Keratinocyte (primary cell): ENCODE results near the gene MYO1H. TPM values are rescaled to one million over a fixed set of nuclear protein-coding genes. Genes with fewer than 3 reads are reported as not detected.

Experiments used
- DNase-seq: peaks from one replicate; pipeline ENCODE4 v3.0.0-alpha.2; 2011; ENCODE audit warnings: low read depth, missing footprints, low spot score
- FAIRE-seq: peaks from 2 replicates; lab custom pipeline; 2011; peaks lifted over from hg19 to GRCh38; lab: Jason Lieb, UNC
- H2AFZ ChIP-seq: 2 replicates; pipeline ENCODE4 v1.6.0; 2012; ENCODE audit warnings: low read length, control low read depth, inconsistent platforms; ENCODE audit not compliant: control insufficient read depth
- H3K27ac ChIP-seq: 2 replicates; pipeline ENCODE4 v1.5.1; 2011; ENCODE audit warnings: low read length; ENCODE audit not compliant: control insufficient read depth, insufficient read depth
- H3K27me3 ChIP-seq: 3 replicates; pipeline ENCODE4 v1.6.0; 2011; ENCODE audit warnings: low read length; ENCODE audit not compliant: control insufficient read depth, insufficient read depth; ENCODE audit errors: extremely low read depth
- H3K36me3 ChIP-seq, 2 experiments: 2 replicates in 1 of 2; 3 replicates in 1 of 2; pipeline ENCODE4 v1.5.1; 2011; ENCODE audit warnings: low read length in 2 of 2, mild to moderate bottlenecking in 1 of 2; ENCODE audit not compliant: control insufficient read depth in 2 of 2, insufficient read depth in 2 of 2; ENCODE audit errors: extremely low read depth in 1 of 2
- H3K4me1 ChIP-seq: 3 replicates; pipeline ENCODE4 v1.5.1; 2011; ENCODE audit warnings: low read length; ENCODE audit not compliant: control insufficient read depth, insufficient read depth; ENCODE audit errors: extremely low read depth
- H3K4me2 ChIP-seq: 3 replicates; pipeline ENCODE4 v1.6.0; 2011; ENCODE audit warnings: low read depth, low read length; ENCODE audit not compliant: control insufficient read depth, insufficient read depth; ENCODE audit errors: extremely low read depth
- H3K4me3 ChIP-seq, 3 experiments: fragments of 200-600 bp in 1 of 3; sonication (generic) in 1 of 3; 2 replicates in 2 of 3; 3 replicates in 1 of 3; pipeline ENCODE4 v1.5.1; 2011 to 2016; ENCODE audit warnings: low read length in 3 of 3, mild to moderate bottlenecking in 3 of 3, control low read depth in 2 of 3, inconsistent platforms in 1 of 3, low read depth in 1 of 3, mixed read lengths in 1 of 3, mixed run types in 1 of 3, moderate library complexity in 1 of 3; ENCODE audit not compliant: control insufficient read depth in 2 of 3, insufficient read depth in 2 of 3; ENCODE audit errors: extremely low read depth in 1 of 3
- H3K79me2 ChIP-seq: 2 replicates; pipeline ENCODE4 v1.6.0; 2012; ENCODE audit warnings: low read length; ENCODE audit not compliant: control insufficient read depth, insufficient read depth
- H3K9ac ChIP-seq: 3 replicates; pipeline ENCODE4 v1.6.0; 2011; ENCODE audit warnings: low read length; ENCODE audit not compliant: control insufficient read depth, insufficient read depth; ENCODE audit errors: extremely low read depth
- H3K9me1 ChIP-seq: 3 replicates; pipeline ENCODE4 v1.6.0; 2011; ENCODE audit warnings: low read length; ENCODE audit not compliant: control insufficient read depth, insufficient read depth; ENCODE audit errors: extremely low read depth
- H3K9me3 ChIP-seq: 2 replicates; pipeline ENCODE4 v1.5.1; 2012; ENCODE audit warnings: low read depth, low read length; ENCODE audit not compliant: control insufficient read depth
- H4K20me1 ChIP-seq: 3 replicates; pipeline ENCODE4 v1.6.0; 2011; ENCODE audit warnings: low read length; ENCODE audit not compliant: control insufficient read depth, insufficient read depth; ENCODE audit errors: extremely low read depth
- CTCF ChIP-seq, 3 experiments: IDR thresholded peaks in 1 of 3; conservative IDR thresholded peaks in 1 of 3; optimal IDR thresholded peaks in 1 of 3; 2 replicates in 2 of 3; 3 replicates in 1 of 3; pipeline versions ENCODE3 to v1.5.1; 2011; ENCODE audit warnings: low read length in 3 of 3, mild to moderate bottlenecking in 3 of 3, moderate library complexity in 2 of 3, control low read depth in 1 of 3, inconsistent platforms in 1 of 3; ENCODE audit not compliant: insufficient read depth in 2 of 3; ENCODE audit errors: extremely low read depth in 1 of 3
- EZH2 ChIP-seq: IDR thresholded peaks from one replicate; pipeline ENCODE4 v1.6.1; 2012; ENCODE audit warnings: inconsistent platforms, mild to moderate bottlenecking, low read length, moderate library complexity
- dilution Hi-C: fragments of 300-500 bp; cut with MboI; formaldehyde crosslinking; loops from one replicate; pipeline ENCODE4 v1.7.0; 2020; ENCODE audit warnings: low sequenced_read_pairs; ENCODE audit not compliant: extremely low pct_ligation_motif_present
- polyA plus RNA-seq, 5 experiments: library from polyadenylated mRNA; depleted of rRNA in 3 of 5; stranded (reverse) in 3 of 5; stranded (forward) in 1 of 5; unstranded in 1 of 5; fragments of >200 nt; gene quantifications; 1 replicate in 1 of 5; 2 replicates in 3 of 5; 3 replicates in 1 of 5; pipeline versions ENCODE4 v1.2.1 to v1.2.3, GENCODE V29; 2011 to 2012; ENCODE audit warnings: missing spikeins in 2 of 5, low read depth in 1 of 5, low replicate concordance in 1 of 5

The MYO1H gene
- polyA plus RNA-seq, 1 donor (not counting 4 experiments of a cell fraction or from before 2014, with no cell fraction given), result not detected

DNA sequence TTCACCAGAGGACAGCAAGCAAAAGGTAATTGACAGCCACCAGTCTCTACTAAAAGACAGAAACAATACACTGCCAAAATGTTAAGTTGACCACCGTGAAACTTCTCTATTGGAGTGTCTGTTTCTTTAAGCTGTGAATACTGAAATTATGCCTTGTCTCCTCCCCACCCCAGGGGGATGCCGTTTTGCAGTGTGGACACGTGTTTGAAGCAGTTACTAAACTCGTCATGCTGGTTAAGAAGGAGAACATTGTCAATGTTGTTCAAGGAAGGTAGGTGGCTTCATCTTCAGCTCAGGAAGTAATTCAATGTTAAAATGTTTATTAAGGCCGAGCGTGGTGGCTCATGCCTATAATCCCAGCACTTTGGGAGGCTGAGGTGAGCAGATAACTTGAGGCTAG is 96.6 kb downstream of the MYO1H start:
- dilution Hi-C loops, result no loop called here
- H3K9me3 ChIP-seq, result no peaks in the 10 kb centered on the region
- no peaks in the 10 kb centered on the region for H3K27me3 ChIP-seq
- H3K4me2 ChIP-seq, result no peak overlapping the region
- no peak overlapping the region for H3K4me3 ChIP-seq
- FAIRE-seq, result no peak
- peaks cover 4% of the 10 kb centered on the region for H4K20me1 ChIP-seq
- no peak overlapping the region for H2AFZ ChIP-seq
- peaks cover 18 to 24% of the 10 kb centered on the region in 2 experiments for H3K36me3 ChIP-seq
- H3K79me2 ChIP-seq, result no peaks in the 10 kb centered on the region
- TF ChIP-seq EZH2 (no peak), CTCF (optimal IDR thresholded peaks at IDR 0.05 in 1 of 3, IDR thresholded peaks at IDR 0.05 in 1 of 3, conservative IDR thresholded peaks at IDR 0.05 in 1 of 3; ENCODE audit: extremely low read depth in 1 of 3, insufficient read depth in 2 of 3, low read length in 3 of 3) (no peak)
- no peak for DNase-seq
- no peaks in the 10 kb centered on the region for H3K4me1 ChIP-seq
- no peak overlapping the region for H3K27ac ChIP-seq
- H3K9ac ChIP-seq, result no peak overlapping the region
- H3K9me1 ChIP-seq, result no peaks in the 10 kb centered on the region

- no peak for FAIRE-seq
- H3K4me3 ChIP-seq, result no peak overlapping the region
- dilution Hi-C loops, result no loop called here
- H3K36me3 ChIP-seq, result peaks cover 18 to 27% of the 10 kb centered on the region in 2 experiments
- H4K20me1 ChIP-seq, result peaks cover 4% of the 10 kb centered on the region
- H3K27me3 ChIP-seq, result no peaks in the 10 kb centered on the region
- H3K4me2 ChIP-seq, result no peak overlapping the region
- H3K27ac ChIP-seq, result no peak overlapping the region
- H3K9ac ChIP-seq, result no peak overlapping the region
- no peak overlapping the region for H2AFZ ChIP-seq
- H3K9me1 ChIP-seq, result no peaks in the 10 kb centered on the region
- no peak for DNase-seq
- TF ChIP-seq EZH2 (no peak), CTCF (optimal IDR thresholded peaks at IDR 0.05 in 1 of 3, IDR thresholded peaks at IDR 0.05 in 1 of 3, conservative IDR thresholded peaks at IDR 0.05 in 1 of 3; ENCODE audit: extremely low read depth in 1 of 3, insufficient read depth in 2 of 3, low read length in 3 of 3) (no peak)
- H3K9me3 ChIP-seq, result no peaks in the 10 kb centered on the region
- H3K79me2 ChIP-seq, result peaks cover 3% of the 10 kb centered on the region
- H3K4me1 ChIP-seq, result no peaks in the 10 kb centered on the region
Observed at GRCh38 chr12:109445191-109445609, 97.5 kb downstream of the MYO1H start.
